Skeletal muscle satellite cell (primary cell): ENCODE data around the gene SHANK3. TPM values are rescaled to one million over a fixed set of nuclear protein-coding genes. Genes with fewer than 3 reads are reported as not detected.
A peak's percentile ranks its signal among the peaks of the same experiment; 100 is the strongest.

Source experiments
- H3K27me3 ChIP-seq: 2 replicates; pipeline ENCODE4 v1.7.0; 2013; ENCODE audit warnings: low read length; ENCODE audit not compliant: control insufficient read depth, insufficient read depth
- H3K36me3 ChIP-seq: 2 replicates; pipeline ENCODE4 v1.7.0; 2013; ENCODE audit warnings: mild to moderate bottlenecking, control low read depth, low read length; ENCODE audit not compliant: insufficient read depth
- H3K4me1 ChIP-seq: 2 replicates; pipeline ENCODE4 v1.7.0; 2013; ENCODE audit warnings: low read length; ENCODE audit not compliant: control insufficient read depth, insufficient read depth
- H3K4me2 ChIP-seq: 2 replicates; pipeline ENCODE4 v1.7.0; 2013; ENCODE audit warnings: mild to moderate bottlenecking, low read length
- H3K4me3 ChIP-seq: 2 replicates; pipeline ENCODE4 v1.7.0; 2013; ENCODE audit warnings: low read length
- H3K9ac ChIP-seq: 2 replicates; pipeline ENCODE4 v1.7.0; 2013; ENCODE audit warnings: mild to moderate bottlenecking, low read depth, low read length, moderate library complexity
- H3K9me3 ChIP-seq: replicated peaks from 2 replicates; pipeline ENCODE4 v1.7.0; 2013; ENCODE audit warnings: mild to moderate bottlenecking, control low read depth, low read length
- small RNA-seq: library from RNA; depleted of rRNA; stranded (forward); fragments of <200 nt; gene quantifications from one replicate; pipeline ENCODE3, GENCODE V24; 2012

SHANK3 gene

DNA sequence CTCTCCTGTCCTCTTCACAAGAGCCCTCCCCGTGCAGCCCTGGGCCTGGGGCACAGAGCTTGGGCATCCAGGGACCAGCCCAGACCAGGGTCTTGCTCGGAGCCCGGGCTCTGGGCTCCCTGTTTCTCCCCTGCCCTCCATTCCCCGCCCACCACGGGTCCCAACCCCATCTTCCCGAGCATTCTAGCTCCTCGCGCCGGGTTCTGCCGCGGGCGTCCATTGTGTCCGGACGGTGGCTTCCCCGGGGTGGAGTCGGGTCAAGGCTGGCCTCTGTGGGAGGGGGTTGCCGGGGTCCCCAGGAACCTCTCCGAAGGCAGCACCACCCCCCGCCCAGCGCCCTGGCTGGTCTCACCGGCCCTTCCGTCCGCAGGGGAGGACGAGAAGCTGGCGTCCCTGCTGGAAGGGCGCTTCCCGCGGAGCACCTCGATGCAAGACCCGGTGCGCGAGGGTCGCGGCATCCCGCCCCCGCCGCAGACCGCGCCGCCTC, 47.2 kb downstream of the SHANK3 start:
- Histone ChIP-seq H3K9me3 (no peaks in the 10 kb centered on the region), H3K9ac (no peak overlapping the region), H3K4me1 (no peaks in the 10 kb centered on the region), H3K27me3 (peaks cover 35% of the 10 kb centered on the region), H3K36me3 (no peaks in the 10 kb centered on the region), H3K4me2 (no peak overlapping the region), H3K4me3 (no peak overlapping the region)

DNA sequence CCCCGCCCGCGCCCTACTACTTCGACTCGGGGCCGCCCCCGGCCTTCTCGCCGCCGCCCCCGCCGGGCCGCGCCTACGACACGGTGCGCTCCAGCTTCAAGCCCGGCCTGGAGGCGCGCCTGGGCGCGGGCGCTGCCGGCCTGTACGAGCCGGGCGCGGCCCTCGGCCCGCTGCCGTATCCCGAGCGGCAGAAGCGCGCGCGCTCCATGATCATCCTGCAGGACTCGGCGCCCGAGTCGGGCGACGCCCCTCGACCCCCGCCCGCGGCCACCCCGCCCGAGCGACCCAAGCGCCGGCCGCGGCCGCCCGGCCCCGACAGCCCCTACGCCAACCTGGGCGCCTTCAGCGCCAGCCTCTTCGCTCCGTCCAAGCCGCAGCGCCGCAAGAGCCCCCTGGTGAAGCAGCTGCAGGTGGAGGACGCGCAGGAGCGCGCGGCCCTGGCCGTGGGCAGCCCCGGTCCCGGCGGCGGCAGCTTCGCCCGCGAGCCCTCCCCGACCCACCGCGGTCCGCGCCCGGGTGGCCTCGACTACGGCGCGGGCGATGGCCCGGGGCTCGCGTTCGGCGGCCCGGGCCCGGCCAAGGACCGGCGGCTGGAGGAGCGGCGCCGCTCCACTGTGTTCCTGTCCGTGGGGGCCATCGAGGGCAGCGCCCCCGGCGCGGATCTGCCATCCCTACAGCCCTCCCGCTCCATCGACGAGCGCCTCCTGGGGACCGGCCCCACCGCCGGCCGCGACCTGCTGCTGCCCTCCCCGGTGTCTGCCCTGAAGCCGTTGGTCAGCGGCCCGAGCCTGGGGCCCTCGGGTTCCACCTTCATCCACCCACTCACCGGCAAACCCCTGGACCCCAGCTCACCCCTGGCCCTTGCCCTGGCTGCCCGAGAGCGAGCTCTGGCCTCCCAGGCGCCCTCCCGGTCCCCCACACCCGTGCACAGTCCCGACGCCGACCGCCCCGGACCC, 48.0 kb downstream of the SHANK3 start:
- Histone ChIP-seq H3K36me3 (no peaks in the 10 kb centered on the region), H3K9me3 (no peaks in the 10 kb centered on the region), H3K9ac (no peak overlapping the region), H3K27me3 (peaks cover 35% of the 10 kb centered on the region), H3K4me1 (no peaks in the 10 kb centered on the region), H3K4me2 (peak overlapping the region; percentile 49), H3K4me3 (no peak overlapping the region)

- Histone ChIP-seq H3K27me3 (peaks cover 35% of the 10 kb centered on the region), H3K4me1 (no peaks in the 10 kb centered on the region), H3K4me3 (no peak overlapping the region), H3K36me3 (no peaks in the 10 kb centered on the region), H3K9me3 (no peaks in the 10 kb centered on the region), H3K4me2 (no peak overlapping the region), H3K9ac (no peak overlapping the region)
Measured at GRCh38 chr22:50721257-50721844, 48.7 kb downstream of the SHANK3 start.

DNA sequence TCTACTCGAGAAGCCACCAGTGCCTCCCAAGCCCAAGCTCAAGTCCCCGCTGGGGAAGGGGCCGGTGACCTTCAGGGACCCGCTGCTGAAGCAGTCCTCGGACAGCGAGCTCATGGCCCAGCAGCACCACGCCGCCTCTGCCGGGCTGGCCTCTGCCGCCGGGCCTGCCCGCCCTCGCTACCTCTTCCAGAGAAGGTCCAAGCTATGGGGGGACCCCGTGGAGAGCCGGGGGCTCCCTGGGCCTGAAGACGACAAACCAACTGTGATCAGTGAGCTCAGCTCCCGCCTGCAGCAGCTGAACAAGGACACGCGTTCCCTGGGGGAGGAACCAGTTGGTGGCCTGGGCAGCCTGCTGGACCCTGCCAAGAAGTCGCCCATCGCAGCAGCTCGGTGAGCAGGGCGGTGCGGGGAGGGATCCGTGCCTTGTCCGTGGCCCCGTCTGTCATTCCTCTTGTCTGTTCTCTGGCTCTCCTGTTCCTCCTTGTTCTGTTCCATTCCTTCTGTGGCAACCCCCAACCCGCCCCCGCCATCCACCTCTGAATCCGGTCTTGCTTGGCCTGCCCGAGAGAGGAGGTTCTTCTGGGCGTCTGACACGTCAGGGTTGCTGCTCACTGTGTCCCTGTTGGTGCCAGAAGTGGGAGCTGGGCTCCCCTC, 49.6 kb downstream of the SHANK3 start:
- H3K4me1 ChIP-seq: no peaks in the 10 kb centered on the region
- H3K4me3 ChIP-seq: no peak overlapping the region
- H3K27me3 ChIP-seq: peaks cover 35% of the 10 kb centered on the region
- H3K9me3 ChIP-seq: no peaks in the 10 kb centered on the region
- no peaks in the 10 kb centered on the region for H3K36me3 ChIP-seq
- H3K4me2 ChIP-seq: no peak overlapping the region
- H3K9ac ChIP-seq: no peak overlapping the region

Small RNA genes within 50 kb of the gene (small RNA-seq; reads per million reads assigned to genes)
- not detected for gene RF00019
- not detected for gene RNU6-409P
